Lower leg skin (tissue), 4 donors: ENCODE results near the gene PLA2G2D. TPM values are rescaled to one million over a fixed set of nuclear protein-coding genes. Genes with fewer than 3 reads are reported as not detected.

Source experiments
- DNase-seq, 2 donors: peaks; one replicate each; pipeline ENCODE4 v3.0.0-alpha.2; 2019; ENCODE audit warnings: low spot score in 2 of 2
- H3K4me3 ChIP-seq: fragments of 200-600 bp; sonication (generic); 2 replicates; pipeline ENCODE4 v1.5.1; 2017; ENCODE audit warnings: mild to moderate bottlenecking, low read depth; ENCODE audit not compliant: poor library complexity, severe bottlenecking
- CTCF ChIP-seq, 3 donors: fragments of 450-650 bp; IDR thresholded peaks; one replicate each; pipeline ENCODE4 v1.5.1; 2016; ENCODE audit warnings: antibody characterized with exemption in 3 of 3, mild to moderate bottlenecking in 3 of 3, moderate library complexity in 2 of 3
- POLR2A ChIP-seq, 2 donors: fragments of 450-650 bp; IDR thresholded peaks; one replicate each; pipeline ENCODE4 v1.6.1; 2016 to 2017; ENCODE audit warnings: antibody characterized with exemption in 2 of 2, mild to moderate bottlenecking in 1 of 2, moderate library complexity in 1 of 2
- WGBS, 2 donors: methylation state at CpG; one replicate each; pipeline ENCODE4 v1.1.5; 2018; 5-methylcytosine and 5-hydroxymethylcytosine counted together
- intact Hi-C: fragments of 100-400 bp; cut with DNase I; formaldehyde crosslinking; loops from one replicate; pipeline ENCODE4 v1.15.0; 2023; ENCODE audit warnings: low total_unique reads
- total RNA-seq, 4 donors: library from RNA; depleted of rRNA; stranded (reverse); fragments of >200 nt; gene quantifications; one replicate each; pipeline ENCODE4 v1.1.0, GENCODE V29; 2016

The PLA2G2D gene
- total RNA-seq, 4 donors from 2014 or later: not detected

DNA sequence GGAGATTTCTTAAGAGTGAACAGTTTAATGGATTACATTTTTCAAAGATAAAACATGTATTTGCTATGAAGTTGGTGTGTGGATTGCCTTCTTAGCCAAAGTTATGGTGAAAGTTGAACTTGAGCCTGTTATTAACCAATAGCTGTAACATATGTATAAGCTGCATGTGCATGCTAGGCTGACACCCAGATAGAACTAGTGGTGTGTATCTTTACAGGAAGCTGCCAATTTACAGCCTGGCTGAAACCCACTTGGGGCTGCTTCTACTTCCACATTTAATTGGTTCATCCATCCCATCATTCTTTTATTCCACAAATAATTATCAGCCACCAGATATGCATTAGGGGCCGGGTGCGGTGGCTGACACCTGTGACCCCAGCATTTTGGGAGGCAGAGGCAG lies 46.1 kb downstream of the PLA2G2D start:
- whole genome bisulfite sequencing, 2 donors: 92 to 97% methylated on average over 2 of the region's 2 CpGs
- H3K4me3 ChIP-seq: no peak overlapping the region
- TF ChIP-seq CTCF (IDR thresholded peaks at IDR 0.05) (no peak), POLR2A (IDR thresholded peaks at IDR 0.05) (no peak)
- DNase-seq: peak in 1 of 2 donors; percentile 56
- intact Hi-C loops: no loop called here

DNA sequence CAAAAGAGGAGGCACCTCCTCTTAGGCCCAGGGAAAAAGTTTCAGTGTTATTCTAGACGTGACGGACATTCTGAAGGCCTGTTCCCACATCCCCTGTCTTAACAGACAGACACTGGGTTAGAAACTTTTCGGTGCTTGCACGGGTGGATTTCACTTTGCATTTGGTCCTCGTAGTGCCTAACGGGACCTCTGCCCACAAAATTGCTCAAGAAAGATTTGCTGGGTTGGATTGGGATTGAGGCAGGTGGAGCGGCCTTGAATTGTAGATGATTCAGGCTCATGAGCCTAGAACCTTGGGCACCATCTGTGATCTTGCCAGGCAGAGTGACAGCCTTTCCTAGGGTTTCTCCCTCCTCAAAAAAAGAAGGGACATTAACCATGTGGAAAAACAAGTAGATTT lies 46.6 kb downstream of the PLA2G2D start:
- H3K4me3 ChIP-seq: no peak overlapping the region
- intact Hi-C loops: no loop called here
- WGBS, 2 donors: 82 to 93% methylated on average over 7 of the region's 7 CpGs
- TF ChIP-seq CTCF (IDR thresholded peaks at IDR 0.05): no peak
- DNase-seq: peak in 1 of 2 donors; percentile 54

GRCh38 chr1:20071416-20071815 lies 47.9 kb downstream of the PLA2G2D start:
- no peak overlapping the region for H3K4me3 ChIP-seq
- 68 to 84% methylated on average over 6 of the region's 6 CpGs for WGBS, 2 donors
- peak in 1 of 2 donors; percentile 25 for DNase-seq
- TF ChIP-seq CTCF (IDR thresholded peaks at IDR 0.05) (no peak), POLR2A (IDR thresholded peaks at IDR 0.05) (no peak)
- intact Hi-C loops: no loop called here

DNA sequence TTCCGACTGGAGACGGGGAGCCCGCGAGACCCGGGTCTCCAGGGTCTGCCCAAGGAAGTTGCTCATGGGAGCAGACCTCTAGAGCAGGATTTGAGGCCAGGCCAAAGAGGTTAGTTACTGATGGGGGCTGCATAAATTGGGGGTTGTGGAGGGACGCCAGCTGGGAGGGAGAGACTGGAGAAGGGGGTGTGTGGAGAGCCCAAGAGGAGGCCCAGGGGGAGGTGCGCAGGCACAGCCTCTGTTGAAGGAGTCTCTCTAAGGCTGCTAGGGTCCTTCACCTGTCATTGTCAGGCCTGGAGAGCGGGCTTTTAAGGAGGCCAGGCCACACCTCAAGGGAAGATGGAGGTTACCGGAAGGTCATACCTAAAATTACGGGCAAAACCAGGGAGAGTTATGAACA lies 49.0 kb downstream of the PLA2G2D start:
- H3K4me3 ChIP-seq: no peak overlapping the region
- intact Hi-C loops: no loop called here
- TF ChIP-seq POLR2A (IDR thresholded peaks at IDR 0.05) (no peak), CTCF (IDR thresholded peaks at IDR 0.05) (no peak)
- DNase-seq: peak in 1 of 2 donors; percentile 80
- WGBS, 2 donors: 90 to 96% methylated on average over 10 of the region's 10 CpGs

DNA sequence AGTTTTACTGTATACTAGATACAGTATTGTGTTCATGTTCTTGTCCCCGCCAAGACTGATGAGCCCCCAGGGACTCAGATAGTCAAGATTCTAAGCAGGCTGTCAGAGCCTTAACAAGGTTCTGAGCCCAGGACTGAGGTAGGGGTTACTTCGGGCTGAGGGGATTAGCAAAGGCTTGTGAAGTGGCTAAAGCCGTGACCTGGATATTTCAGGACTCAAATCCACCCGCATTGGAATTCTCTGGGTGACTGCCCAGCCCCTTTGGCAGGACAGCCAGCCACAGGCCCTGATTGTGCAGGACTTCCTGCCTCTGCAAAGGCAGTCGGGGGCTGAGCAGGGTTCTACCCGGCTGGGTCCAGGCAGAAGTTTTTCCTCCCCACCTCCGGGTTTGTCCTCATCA lies 49.5 kb downstream of the PLA2G2D start, which contains the start of gene PLA2G5:
TSS of gene PLA2G5 (plus strand) at position 321 of the 400 bp plus-strand sequence. CDS start 14,637 bp downstream, outside the sequence.
- no peak within 1 kb of the TSS for H3K4me3 ChIP-seq
- TF ChIP-seq CTCF (IDR thresholded peaks at IDR 0.05): no peak
- TF ChIP-seq POLR2A (IDR thresholded peaks at IDR 0.05): no peak
- 44 to 49% methylated on average over 7 of the region's 7 CpGs for WGBS, 2 donors
- intact Hi-C loops: no loop called here
- peak in 1 of 2 donors; percentile 87 for DNase-seq

GRCh38 chr1:20068722-20069121 lies 50.6 kb downstream of the PLA2G2D start:
- peak in 1 of 2 donors; percentile 60 for DNase-seq
- no peak overlapping the region for H3K4me3 ChIP-seq
- intact Hi-C loops: no loop called here
- TF ChIP-seq CTCF (IDR thresholded peaks at IDR 0.05) (no peak), POLR2A (IDR thresholded peaks at IDR 0.05) (no peak)
- WGBS, 2 donors: 83 to 85% methylated on average over 7 of the region's 7 CpGs
